Neural progenitor cell (in vitro differentiated cells): ENCODE measurements around the gene PLD2. TPM values are rescaled to one million over a fixed set of nuclear protein-coding genes. Genes with fewer than 3 reads are reported as not detected.
"Not testable (repeated sequence)": the region's sequence is repeated elsewhere in the genome, so short reads cannot be mapped to it uniquely, and the experiment has no call there.

Source experiments
- DNase-seq: peaks from one replicate; pipeline ENCODE4 v3.0.0-alpha.2; 2016; ENCODE audit warnings: low spot score
- H2AFZ ChIP-seq: fragments of 200-600 bp; sonication (generic); replicated peaks from 2 replicates; pipeline ENCODE4 v1.6.1; 2016; ENCODE audit warnings: antibody characterized with exemption
- H3F3A ChIP-seq: fragments of 200-600 bp; sonication (generic); 2 replicates; pipeline ENCODE4 v1.6.1; 2016; ENCODE audit warnings: antibody characterized with exemption, low read depth
- H3K27ac ChIP-seq: fragments of 200-600 bp; sonication (generic); 2 replicates; pipeline ENCODE4 v1.5.1; 2016; ENCODE audit warnings: mild to moderate bottlenecking
- H3K27me3 ChIP-seq: fragments of 200-600 bp; sonication (generic); 2 replicates; pipeline ENCODE4 v1.6.1; 2016; ENCODE audit warnings: mild to moderate bottlenecking, moderate library complexity
- H3K36me3 ChIP-seq: fragments of 200-600 bp; sonication (generic); 2 replicates; pipeline ENCODE4 v1.5.1; 2016
- H3K4me1 ChIP-seq: fragments of 200-600 bp; sonication (generic); 2 replicates; pipeline ENCODE4 v1.6.1; 2016; ENCODE audit warnings: mixed run types
- H3K4me2 ChIP-seq: fragments of 200-600 bp; sonication (generic); 2 replicates; pipeline ENCODE4 v1.6.1; 2016
- H3K4me3 ChIP-seq: fragments of 200-600 bp; sonication (generic); 2 replicates; pipeline ENCODE4 v1.5.1; 2016
- H3K79me2 ChIP-seq: fragments of 200-600 bp; sonication (generic); 2 replicates; pipeline ENCODE4 v1.6.1; 2016; ENCODE audit warnings: low read depth
- H3K9ac ChIP-seq: fragments of 200-600 bp; sonication (generic); 2 replicates; pipeline ENCODE4 v1.6.1; 2016
- H3K9me3 ChIP-seq: fragments of 200-600 bp; sonication (generic); 2 replicates; pipeline ENCODE4 v1.5.1; 2016; ENCODE audit warnings: low read depth
- H4K20me1 ChIP-seq: fragments of 200-600 bp; sonication (generic); 2 replicates; pipeline ENCODE4 v1.6.1; 2016; ENCODE audit warnings: low read depth
- H3K27ac Mint-ChIP-seq: 3 replicates; pipeline ENCODE4 v1.8.0; 2021; ENCODE audit warnings: mixed read lengths
- H3K27me3 Mint-ChIP-seq: 2 replicates; pipeline ENCODE4 v1.8.0; 2022; ENCODE audit warnings: low read depth, mild to moderate bottlenecking, inconsistent platforms, moderate library complexity, mixed read lengths; ENCODE audit not compliant: insufficient read depth
- H3K36me3 Mint-ChIP-seq: 3 replicates; pipeline ENCODE4 v1.8.0; 2021; ENCODE audit warnings: mixed read lengths
- H3K4me1 Mint-ChIP-seq: 3 replicates; pipeline ENCODE4 v1.8.0; 2021; ENCODE audit warnings: mixed read lengths
- H3K4me3 Mint-ChIP-seq: 3 replicates; pipeline ENCODE4 v1.8.0; 2021; ENCODE audit warnings: mild to moderate bottlenecking, moderate library complexity, mixed read lengths
- H3K9me3 Mint-ChIP-seq: 3 replicates; pipeline ENCODE4 v1.8.0; 2020; ENCODE audit warnings: mixed read lengths
- EZH2 ChIP-seq: fragments of 200-600 bp; sonication (generic); IDR thresholded peaks from 2 replicates; pipeline ENCODE4 v1.6.1; 2017; ENCODE audit warnings: antibody characterized with exemption, mild to moderate bottlenecking, moderate library complexity
- EZH2phosphoT487 ChIP-seq: fragments of 200-600 bp; sonication (generic); IDR thresholded peaks from 2 replicates; pipeline ENCODE4 v1.6.1; 2017; ENCODE audit warnings: antibody characterized with exemption
- total RNA-seq: library from RNA; depleted of rRNA; stranded (reverse); fragments of >200 nt; gene quantifications from 2 replicates; pipeline ENCODE4 v1.2.3, GENCODE V29; 2015; ENCODE audit warnings: low replicate concordance
- TF ChIP-seq, protein P1 (sequence below): fragments of 200-600 bp; sonication (generic); IDR thresholded peaks from 2 replicates; pipeline ENCODE4 v1.5.1; 2017; ENCODE audit warnings: antibody characterized with exemption, mild to moderate bottlenecking

PLD2 gene
- total RNA-seq, 1 donor from 2014 or later: 23.8 TPM

DNA sequence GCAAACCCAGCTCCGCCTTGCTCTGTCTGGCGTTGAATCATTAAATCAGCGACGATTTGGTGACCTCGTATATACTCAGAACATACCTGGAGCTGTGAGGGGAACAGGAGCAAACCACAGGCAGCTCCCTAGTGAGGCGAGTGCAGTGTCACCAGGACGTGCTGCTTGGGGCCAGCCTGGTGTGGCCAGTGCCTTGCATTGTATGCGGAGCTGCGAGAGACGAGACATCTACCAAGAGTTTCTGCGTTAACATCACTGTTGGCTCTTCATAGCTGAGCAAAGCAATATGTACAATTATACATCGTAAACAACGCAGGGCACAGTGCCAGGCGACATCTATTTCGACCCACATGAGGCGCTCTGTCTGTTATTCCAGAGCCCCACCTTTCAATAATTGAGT is 54.1 kb downstream of the PLD2 start:
- peaks cover 33% of the 10 kb centered on the region for H3K4me1 Mint-ChIP-seq

DNA sequence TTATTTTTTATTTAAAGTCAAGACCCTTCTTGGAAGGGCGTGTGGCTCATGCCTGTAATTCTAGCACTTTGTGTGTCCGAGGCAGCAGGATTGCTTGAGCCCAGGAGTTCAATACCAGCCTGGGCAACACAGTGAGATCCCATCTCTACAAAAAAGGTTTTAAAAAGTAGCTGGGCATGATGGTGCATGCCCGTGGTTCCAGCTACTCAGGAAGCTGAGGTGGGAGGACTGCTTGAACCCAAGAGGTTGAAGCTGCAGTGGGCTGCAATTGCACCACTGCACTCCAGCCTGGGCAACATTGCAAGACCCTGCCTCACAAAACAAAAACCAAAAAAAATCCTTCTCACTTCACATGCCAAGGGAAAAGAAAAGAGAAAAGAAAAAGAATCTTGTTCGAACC is 55.8 kb downstream of the PLD2 start:
- no peak overlapping the region for H3K27ac Mint-ChIP-seq
- TF ChIP-seq, protein P1, sequence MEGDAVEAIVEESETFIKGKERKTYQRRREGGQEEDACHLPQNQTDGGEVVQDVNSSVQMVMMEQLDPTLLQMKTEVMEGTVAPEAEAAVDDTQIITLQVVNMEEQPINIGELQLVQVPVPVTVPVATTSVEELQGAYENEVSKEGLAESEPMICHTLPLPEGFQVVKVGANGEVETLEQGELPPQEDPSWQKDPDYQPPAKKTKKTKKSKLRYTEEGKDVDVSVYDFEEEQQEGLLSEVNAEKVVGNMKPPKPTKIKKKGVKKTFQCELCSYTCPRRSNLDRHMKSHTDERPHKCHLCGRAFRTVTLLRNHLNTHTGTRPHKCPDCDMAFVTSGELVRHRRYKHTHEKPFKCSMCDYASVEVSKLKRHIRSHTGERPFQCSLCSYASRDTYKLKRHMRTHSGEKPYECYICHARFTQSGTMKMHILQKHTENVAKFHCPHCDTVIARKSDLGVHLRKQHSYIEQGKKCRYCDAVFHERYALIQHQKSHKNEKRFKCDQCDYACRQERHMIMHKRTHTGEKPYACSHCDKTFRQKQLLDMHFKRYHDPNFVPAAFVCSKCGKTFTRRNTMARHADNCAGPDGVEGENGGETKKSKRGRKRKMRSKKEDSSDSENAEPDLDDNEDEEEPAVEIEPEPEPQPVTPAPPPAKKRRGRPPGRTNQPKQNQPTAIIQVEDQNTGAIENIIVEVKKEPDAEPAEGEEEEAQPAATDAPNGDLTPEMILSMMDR: no peak
- no peak for TF ChIP-seq EZH2
- no peak for TF ChIP-seq EZH2phosphoT487
- H3K27ac ChIP-seq: no peak overlapping the region

More for the DNA sequence above, 54.1 kb downstream of the PLD2 start:
- H3K4me2 ChIP-seq: no peak overlapping the region
- Mint-ChIP-seq H3K9me3 (no peaks in the 10 kb centered on the region), H3K36me3 (peaks cover 8% of the 10 kb centered on the region), H3K27ac (peak overlapping the region; percentile 79), H3K4me3 (no peak overlapping the region), H3K27me3 (peaks cover 2% of the 10 kb centered on the region)
- no peaks in the 10 kb centered on the region for H4K20me1 ChIP-seq
- no peak overlapping the region for H3K9ac ChIP-seq
- H2AFZ ChIP-seq: no peak overlapping the region
- H3K27ac ChIP-seq: no peak overlapping the region
- no peak overlapping the region for H3K4me3 ChIP-seq
- H3K4me1 ChIP-seq: peaks cover 31% of the 10 kb centered on the region
- no peak for TF ChIP-seq EZH2
- no peak for TF ChIP-seq EZH2phosphoT487
- TF ChIP-seq, protein P1: no peak
- H3K9me3 ChIP-seq: no peaks in the 10 kb centered on the region
- H3F3A ChIP-seq: peaks cover 22% of the 10 kb centered on the region
- H3K36me3 ChIP-seq: no peaks in the 10 kb centered on the region
- DNase-seq: no peak
- no peaks in the 10 kb centered on the region for H3K27me3 ChIP-seq
- peaks cover 22% of the 10 kb centered on the region for H3K79me2 ChIP-seq

DNA sequence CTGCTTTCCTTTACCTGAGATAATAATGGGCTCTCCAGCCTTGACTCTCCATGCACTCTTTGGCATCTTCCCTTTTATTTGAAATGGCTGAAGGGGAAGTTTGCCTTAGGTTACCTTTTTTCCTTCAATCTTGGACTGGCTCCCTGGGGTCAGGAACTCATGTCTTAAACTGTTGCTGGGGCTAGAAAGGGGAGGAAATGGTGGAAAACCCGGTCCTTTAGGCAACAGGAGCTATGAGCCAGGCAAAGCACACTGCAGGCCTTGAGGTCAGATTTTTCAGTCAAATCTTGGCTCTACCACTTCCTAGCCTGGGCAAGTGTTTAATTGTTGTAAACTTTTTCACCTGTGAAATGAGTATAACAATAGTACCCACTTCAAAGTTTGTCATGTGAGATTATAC is 56.4 kb downstream of the PLD2 start:
- Mint-ChIP-seq H3K27me3 (peaks cover 2% of the 10 kb centered on the region), H3K4me3 (no peak overlapping the region), H3K4me1 (peaks cover 13% of the 10 kb centered on the region), H3K27ac (no peak overlapping the region), H3K36me3 (peaks cover 3% of the 10 kb centered on the region), H3K9me3 (no peaks in the 10 kb centered on the region)
- H3K9ac ChIP-seq: no peak overlapping the region
- H2AFZ ChIP-seq: no peak overlapping the region
- TF ChIP-seq EZH2: no peak
- TF ChIP-seq, protein P1: no peak
- no peak for TF ChIP-seq EZH2phosphoT487
- no peak for DNase-seq
- no peaks in the 10 kb centered on the region for H3K9me3 ChIP-seq
- peaks cover 21% of the 10 kb centered on the region for H3K4me1 ChIP-seq
- no peak overlapping the region for H3K4me2 ChIP-seq
- peaks cover 10% of the 10 kb centered on the region for H3K79me2 ChIP-seq
- no peaks in the 10 kb centered on the region for H3K27me3 ChIP-seq
- no peaks in the 10 kb centered on the region for H3K36me3 ChIP-seq
- peaks cover 12% of the 10 kb centered on the region for H3F3A ChIP-seq
- no peak overlapping the region for H3K4me3 ChIP-seq
- no peaks in the 10 kb centered on the region for H4K20me1 ChIP-seq
- no peak overlapping the region for H3K27ac ChIP-seq

More for the DNA sequence above, 55.8 kb downstream of the PLD2 start:
- no peak for DNase-seq
- H3K79me2 ChIP-seq: peaks cover 10% of the 10 kb centered on the region
- no peaks in the 10 kb centered on the region for H3K9me3 ChIP-seq
- Mint-ChIP-seq H3K4me3 (no peak overlapping the region), H3K9me3 (no peaks in the 10 kb centered on the region), H3K27me3 (peaks cover 2% of the 10 kb centered on the region), H3K36me3 (peaks cover 3% of the 10 kb centered on the region), H3K4me1 (peaks cover 18% of the 10 kb centered on the region)
- no peaks in the 10 kb centered on the region for H3K36me3 ChIP-seq
- H4K20me1 ChIP-seq: no peaks in the 10 kb centered on the region
- H3K9ac ChIP-seq: no peak overlapping the region
- H3K4me1 ChIP-seq: peaks cover 27% of the 10 kb centered on the region
- no peak overlapping the region for H2AFZ ChIP-seq
- no peaks in the 10 kb centered on the region for H3K27me3 ChIP-seq
- H3F3A ChIP-seq: peaks cover 18% of the 10 kb centered on the region
- no peak overlapping the region for H3K4me3 ChIP-seq
- H3K4me2 ChIP-seq: no peak overlapping the region

DNA sequence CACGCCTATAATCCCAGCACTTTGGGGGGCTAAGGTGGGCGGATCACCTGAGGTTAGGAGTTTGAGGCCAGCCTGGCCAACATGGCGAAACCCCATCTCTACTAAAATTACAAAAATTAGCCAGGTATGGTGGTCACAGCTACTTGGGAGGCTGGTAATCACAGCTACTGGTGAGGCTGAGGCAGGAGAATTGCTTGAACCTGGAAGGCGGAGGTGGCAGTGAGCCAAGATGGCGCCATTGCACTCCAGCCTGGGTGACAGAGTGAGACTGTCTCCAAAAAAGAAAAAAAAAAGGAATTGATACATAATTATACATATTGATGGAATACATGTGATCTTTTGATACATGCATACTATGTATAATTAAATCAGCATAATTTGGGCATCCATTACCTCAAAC is 60.6 kb downstream of the PLD2 start:
- H3K9me3 ChIP-seq, H4K20me1 ChIP-seq, H3K36me3 Mint-ChIP-seq, H3K4me1 Mint-ChIP-seq, H3K27me3 ChIP-seq, H3K79me2 ChIP-seq, H3F3A ChIP-seq, H3K4me2 ChIP-seq, H3K9me3 Mint-ChIP-seq, H3K4me1 ChIP-seq, H2AFZ ChIP-seq, H3K9ac ChIP-seq, H3K27ac Mint-ChIP-seq, H3K36me3 ChIP-seq, H3K4me3 Mint-ChIP-seq, H3K27me3 Mint-ChIP-seq, DNase-seq, H3K4me3 ChIP-seq, H3K27ac ChIP-seq: not testable (repeated sequence)

DNA sequence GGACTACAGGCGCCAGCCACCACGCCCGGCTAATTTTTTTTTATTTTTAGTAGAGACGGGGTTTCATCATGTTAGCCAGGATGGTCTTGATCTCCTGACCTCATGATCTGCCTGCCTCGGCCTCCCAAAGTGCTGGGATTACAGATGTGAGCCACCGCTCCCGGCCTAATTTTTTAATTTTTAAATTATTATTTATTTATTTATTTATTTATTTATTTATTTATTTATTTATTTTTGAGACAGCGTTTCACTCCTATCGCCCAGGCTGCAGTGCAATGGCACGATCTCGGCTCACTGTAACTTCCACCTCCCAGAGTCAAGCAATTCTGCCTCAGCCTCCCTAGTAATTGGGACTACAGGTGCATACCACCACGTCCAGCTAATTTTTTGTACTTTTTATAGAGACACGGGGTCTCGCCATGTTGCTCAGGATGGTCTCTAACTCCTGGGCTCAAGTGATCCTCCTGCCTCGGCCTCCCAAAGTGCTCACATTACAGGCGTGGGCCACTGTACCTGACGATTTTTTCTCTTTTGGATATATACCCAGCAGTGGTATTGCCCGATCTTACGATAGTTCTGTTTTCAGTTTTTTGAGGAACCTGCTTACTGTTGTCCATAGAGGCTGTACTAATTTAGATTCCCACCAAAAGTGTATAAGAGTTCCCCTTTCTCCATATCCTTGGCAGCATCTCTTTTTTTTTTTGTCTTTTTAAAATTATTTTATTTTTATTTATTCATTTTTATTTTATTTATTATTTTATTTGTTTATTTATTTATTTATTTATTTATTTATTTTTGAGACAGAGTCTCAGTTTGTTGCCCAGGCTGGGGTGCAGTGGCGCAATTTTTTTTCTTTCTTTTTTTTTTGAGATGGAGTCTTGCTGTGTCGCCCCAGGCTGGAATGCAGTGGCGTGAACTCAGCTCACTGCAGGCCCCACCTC is 62.4 kb downstream of the PLD2 start:
- H3K9me3 Mint-ChIP-seq, H3K27ac Mint-ChIP-seq, H3K27me3 ChIP-seq, H3K36me3 ChIP-seq, H3K27ac ChIP-seq, H3K9ac ChIP-seq, H3K4me1 Mint-ChIP-seq, H3K4me2 ChIP-seq, DNase-seq, H3F3A ChIP-seq, H3K4me3 Mint-ChIP-seq, H4K20me1 ChIP-seq, H3K4me1 ChIP-seq, H3K4me3 ChIP-seq, H3K36me3 Mint-ChIP-seq, H2AFZ ChIP-seq, H3K79me2 ChIP-seq, H3K27me3 Mint-ChIP-seq, H3K9me3 ChIP-seq: not testable (repeated sequence)
